ENCODE data around the gene SNRK.

The SNRK gene

DNA sequence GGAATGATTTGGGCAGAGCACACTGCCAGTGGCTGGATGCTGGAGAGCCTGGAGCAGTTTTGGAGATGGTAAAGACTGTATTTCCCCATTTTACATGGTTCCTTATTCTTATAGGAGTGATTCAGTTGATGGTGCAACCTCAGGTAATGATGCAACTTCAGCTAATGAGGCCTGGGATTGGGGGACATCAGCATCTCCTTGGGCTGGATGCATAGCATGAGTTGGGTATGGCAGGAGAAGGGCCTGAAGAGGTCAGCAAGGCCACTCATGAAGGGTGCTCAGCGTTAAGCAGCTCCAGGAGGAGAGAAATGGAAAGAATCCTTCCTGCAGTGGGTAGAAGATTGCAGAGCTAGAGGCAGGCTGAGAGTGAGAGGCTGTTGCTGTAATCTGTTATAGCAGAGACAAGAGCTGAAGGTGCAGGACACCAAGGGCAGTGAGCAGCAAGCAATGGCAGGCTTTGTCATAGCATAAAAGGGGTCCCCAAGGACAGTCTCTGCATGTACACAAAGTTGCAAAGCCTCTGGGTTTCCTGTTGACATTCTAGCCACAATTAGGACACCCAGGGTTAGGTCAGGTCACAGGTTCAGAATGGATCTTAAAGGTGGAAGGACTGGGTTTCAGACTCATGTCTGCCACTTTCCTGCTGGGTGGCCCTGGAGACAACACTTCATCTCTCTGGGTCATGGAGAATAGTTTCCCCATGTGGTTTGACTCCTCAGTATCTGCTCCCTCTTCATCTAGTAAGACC, 29.5 kb upstream of the SNRK start:
- no peak for DNase-seq (ENCODE audit: low spot score)
- CTCF ChIA-PET = no interaction called here
- H3K27ac ChIP-seq = no peak overlapping the region
- TF ChIP-seq CTCF (conservative IDR thresholded peaks at IDR 0.05; ENCODE audit: low read depth) = no peak
- POLR2A ChIA-PET (ENCODE audit: low non-redundant PET) = no interaction called here

DNA sequence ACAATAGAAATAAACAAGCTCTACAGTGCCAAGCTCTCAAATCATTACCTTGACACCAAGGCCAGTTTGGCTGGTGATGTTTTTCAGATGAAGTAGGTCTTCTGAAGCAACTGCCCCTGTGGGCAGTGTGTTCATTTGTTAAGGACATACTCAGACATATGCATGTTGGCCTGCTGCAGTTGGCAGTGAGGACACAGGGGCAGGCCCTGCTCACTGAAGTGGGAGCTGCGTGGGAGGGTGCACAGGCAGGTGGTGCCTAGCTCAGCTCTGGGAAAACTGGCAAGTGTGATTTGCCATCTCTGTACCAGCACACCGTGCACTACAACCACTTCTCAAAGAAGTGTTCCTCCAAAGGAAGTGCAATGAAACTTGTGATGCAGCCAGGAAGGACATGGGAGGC, 28.5 kb upstream of the SNRK start:
- peak overlapping the region; percentile 90 for H3K27ac ChIP-seq
- ChIA-PET CTCF (no interaction called here), POLR2A (ENCODE audit: low non-redundant PET) (no interaction called here)
- DNase-seq (ENCODE audit: low spot score) = no peak
- no peak for TF ChIP-seq CTCF (conservative IDR thresholded peaks at IDR 0.05; ENCODE audit: low read depth)

GRCh38 chr3:43259626-43260025, 26.7 kb upstream of the SNRK start:
- peak overlapping the region; percentile 90 for H3K27ac ChIP-seq
- POLR2A ChIA-PET (ENCODE audit: low non-redundant PET) = no interaction called here
- CTCF ChIA-PET = no interaction called here
- TF ChIP-seq CTCF (conservative IDR thresholded peaks at IDR 0.05; ENCODE audit: low read depth) = no peak
- DNase-seq (ENCODE audit: low spot score) = peak; percentile 78

- ChIA-PET CTCF (no interaction called here), POLR2A (ENCODE audit: low non-redundant PET) (no interaction called here)
- H3K27ac ChIP-seq = peak overlapping the region; percentile 90
- no peak for DNase-seq (ENCODE audit: low spot score)
- no peak for TF ChIP-seq CTCF (conservative IDR thresholded peaks at IDR 0.05; ENCODE audit: low read depth)
Observed at GRCh38 chr3:43260412-43260811, 25.9 kb upstream of the SNRK start.

DNA sequence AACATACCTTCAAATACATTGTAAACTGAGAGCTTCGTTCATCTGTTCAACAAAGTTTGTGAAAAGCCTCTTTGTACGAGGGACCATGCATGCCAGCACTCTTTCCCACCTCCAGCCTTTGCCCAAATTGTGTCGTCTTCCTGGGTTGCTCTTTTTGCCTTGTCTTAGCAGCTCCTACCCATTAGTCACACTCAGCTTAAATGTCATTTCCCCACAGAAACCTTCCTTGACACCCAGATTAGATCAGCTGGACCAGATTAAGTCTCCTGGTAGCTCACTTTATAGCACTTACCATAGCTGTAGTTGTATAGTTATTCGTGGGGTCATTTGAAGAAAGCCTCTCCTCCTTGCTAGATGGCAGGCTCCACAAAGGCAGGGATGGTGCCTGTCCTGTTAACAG, 24.1 kb upstream of the SNRK start:
- POLR2A ChIA-PET (ENCODE audit: low non-redundant PET) = no interaction called here
- DNase-seq (ENCODE audit: low spot score) = no peak
- H3K27ac ChIP-seq = no peak overlapping the region
- CTCF ChIA-PET = interaction anchor here (0.6 kb wide), 1 partner anchor 9 kb away, joined by 4 read pairs; no protein-coding TSS in a partner anchor
- TF ChIP-seq CTCF (conservative IDR thresholded peaks at IDR 0.05; ENCODE audit: low read depth) = no peak

- DNase-seq (ENCODE audit: low spot score) = no peak
- CTCF ChIA-PET = no interaction called here
Observed at GRCh38 chr3:43266451-43266850, 19.9 kb upstream of the SNRK start.

More at GRCh38 chr3:43266451-43266850, 19.9 kb upstream of the SNRK start:
- POLR2A ChIA-PET (ENCODE audit: low non-redundant PET) = no interaction called here
- no peak for TF ChIP-seq CTCF (conservative IDR thresholded peaks at IDR 0.05; ENCODE audit: low read depth)
- H3K27ac ChIP-seq = no peak overlapping the region
